Gastroesophageal sphincter (tissue), 3 donors: ENCODE measurements around the gene LMO2.

ENCODE experiments used
- POLR2A ChIP-seq, 2 donors: fragments of 450-650 bp; IDR thresholded peaks; one replicate each; pipeline ENCODE4 v1.6.1; 2017; ENCODE audit warnings: antibody characterized with exemption in 2 of 2, mild to moderate bottlenecking in 2 of 2, moderate library complexity in 1 of 2
- POLR2AphosphoS5 ChIP-seq: sonication (generic); formaldehyde crosslinking; IDR thresholded peaks from one replicate; pipeline ENCODE4 v1.6.1; 2017; ENCODE audit warnings: antibody characterized with exemption
- TF ChIP-seq, protein P1 (sequence below), 4 experiments: fragments of 200-600 bp in 2 of 4; fragments of 450-650 bp in 2 of 4; sonication (generic) in 1 of 4; IDR thresholded peaks; one replicate each; pipeline ENCODE4 v1.5.1; 2017 to 2019; ENCODE audit warnings: antibody characterized with exemption in 4 of 4, mild to moderate bottlenecking in 2 of 4, moderate library complexity in 2 of 4

GRCh38 chr11:33932721-33933120 is 40.8 kb upstream of the LMO2 start:
- TF ChIP-seq POLR2AphosphoS5 (no peak), POLR2A (IDR thresholded peaks at IDR 0.05) (no peak)
- TF ChIP-seq, protein P1, sequence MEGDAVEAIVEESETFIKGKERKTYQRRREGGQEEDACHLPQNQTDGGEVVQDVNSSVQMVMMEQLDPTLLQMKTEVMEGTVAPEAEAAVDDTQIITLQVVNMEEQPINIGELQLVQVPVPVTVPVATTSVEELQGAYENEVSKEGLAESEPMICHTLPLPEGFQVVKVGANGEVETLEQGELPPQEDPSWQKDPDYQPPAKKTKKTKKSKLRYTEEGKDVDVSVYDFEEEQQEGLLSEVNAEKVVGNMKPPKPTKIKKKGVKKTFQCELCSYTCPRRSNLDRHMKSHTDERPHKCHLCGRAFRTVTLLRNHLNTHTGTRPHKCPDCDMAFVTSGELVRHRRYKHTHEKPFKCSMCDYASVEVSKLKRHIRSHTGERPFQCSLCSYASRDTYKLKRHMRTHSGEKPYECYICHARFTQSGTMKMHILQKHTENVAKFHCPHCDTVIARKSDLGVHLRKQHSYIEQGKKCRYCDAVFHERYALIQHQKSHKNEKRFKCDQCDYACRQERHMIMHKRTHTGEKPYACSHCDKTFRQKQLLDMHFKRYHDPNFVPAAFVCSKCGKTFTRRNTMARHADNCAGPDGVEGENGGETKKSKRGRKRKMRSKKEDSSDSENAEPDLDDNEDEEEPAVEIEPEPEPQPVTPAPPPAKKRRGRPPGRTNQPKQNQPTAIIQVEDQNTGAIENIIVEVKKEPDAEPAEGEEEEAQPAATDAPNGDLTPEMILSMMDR (IDR thresholded peaks at IDR 0.05): no peak
